ENCODE results near the gene ETV5. TPM values are rescaled to one million over a fixed set of nuclear protein-coding genes. Genes with fewer than 3 reads are reported as not detected.

The ETV5 gene
- total RNA-seq, 1 donor from 2014 or later, result 5.0 TPM

DNA sequence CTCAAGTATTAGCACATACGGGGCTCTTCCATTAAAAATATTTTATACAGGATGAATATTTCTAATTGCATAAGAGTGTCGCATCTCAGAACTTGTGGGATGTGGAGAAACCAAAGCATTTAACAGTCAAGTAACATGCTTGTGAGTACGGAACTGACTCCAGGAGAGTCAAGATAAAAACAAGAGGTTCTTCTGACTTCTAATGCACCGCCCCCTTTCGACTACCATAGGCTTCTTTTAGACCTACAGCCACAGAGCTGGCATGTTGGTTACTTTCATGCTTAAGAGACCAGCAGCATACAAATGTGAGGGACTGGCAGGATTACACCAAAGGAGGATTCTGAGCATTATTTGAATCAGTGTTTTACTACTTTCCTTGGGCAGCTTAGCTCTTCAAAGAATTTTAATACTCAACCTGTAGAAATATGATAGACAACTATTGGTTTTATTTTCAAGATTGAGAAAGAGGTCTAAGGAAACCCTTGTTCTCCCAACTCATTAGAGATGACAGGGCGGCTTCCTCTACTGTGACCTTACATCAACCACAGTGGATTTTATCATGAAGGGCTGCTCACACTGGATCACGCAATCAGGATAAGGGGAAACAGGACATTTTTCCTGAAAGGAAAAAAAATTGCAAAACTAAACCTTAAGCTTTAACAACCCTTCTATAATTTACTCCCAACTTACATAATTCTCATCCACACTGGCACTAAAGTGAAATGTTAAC, 14.0 kb downstream of the ETV5 start:
- Histone ChIP-seq H3K36me3 (no peaks in the 10 kb centered on the region), H3K27me3 (ENCODE audit: low read depth) (no peaks in the 10 kb centered on the region), H3K4me1 (peaks cover 34% of the 10 kb centered on the region), H3K27ac (replicated peaks) (no peak overlapping the region), H3K4me3 (no peak overlapping the region), H3K9me3 (replicated peaks) (no peaks in the 10 kb centered on the region)
- intact Hi-C loops (cut with micrococcal nuclease), result no loop called here
- no peak for DNase-seq
- TF ChIP-seq, protein P1, sequence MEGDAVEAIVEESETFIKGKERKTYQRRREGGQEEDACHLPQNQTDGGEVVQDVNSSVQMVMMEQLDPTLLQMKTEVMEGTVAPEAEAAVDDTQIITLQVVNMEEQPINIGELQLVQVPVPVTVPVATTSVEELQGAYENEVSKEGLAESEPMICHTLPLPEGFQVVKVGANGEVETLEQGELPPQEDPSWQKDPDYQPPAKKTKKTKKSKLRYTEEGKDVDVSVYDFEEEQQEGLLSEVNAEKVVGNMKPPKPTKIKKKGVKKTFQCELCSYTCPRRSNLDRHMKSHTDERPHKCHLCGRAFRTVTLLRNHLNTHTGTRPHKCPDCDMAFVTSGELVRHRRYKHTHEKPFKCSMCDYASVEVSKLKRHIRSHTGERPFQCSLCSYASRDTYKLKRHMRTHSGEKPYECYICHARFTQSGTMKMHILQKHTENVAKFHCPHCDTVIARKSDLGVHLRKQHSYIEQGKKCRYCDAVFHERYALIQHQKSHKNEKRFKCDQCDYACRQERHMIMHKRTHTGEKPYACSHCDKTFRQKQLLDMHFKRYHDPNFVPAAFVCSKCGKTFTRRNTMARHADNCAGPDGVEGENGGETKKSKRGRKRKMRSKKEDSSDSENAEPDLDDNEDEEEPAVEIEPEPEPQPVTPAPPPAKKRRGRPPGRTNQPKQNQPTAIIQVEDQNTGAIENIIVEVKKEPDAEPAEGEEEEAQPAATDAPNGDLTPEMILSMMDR (IDR thresholded peaks at IDR 0.05; ENCODE audit: borderline replicate concordance), result no peak

DNA sequence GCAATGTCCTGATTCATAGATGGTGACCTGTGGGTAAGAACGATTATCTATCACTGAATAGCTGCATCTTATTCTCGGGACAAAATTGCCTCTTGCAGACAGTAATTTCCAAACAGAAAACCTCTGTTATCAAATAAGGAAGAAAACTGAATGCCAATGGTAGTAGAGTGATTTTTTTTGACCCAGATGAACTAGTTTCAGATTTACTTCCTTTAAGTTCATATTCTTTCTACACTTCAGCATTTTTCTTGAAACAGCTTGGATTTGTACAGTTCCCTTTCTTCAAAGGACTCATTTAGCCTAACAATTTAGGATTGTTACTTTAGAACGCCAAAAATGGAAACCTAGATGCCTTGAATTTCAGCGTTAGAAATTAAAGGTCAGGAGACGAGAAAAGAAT, 14.6 kb downstream of the ETV5 start:
- TF ChIP-seq, protein P1 (IDR thresholded peaks at IDR 0.05; ENCODE audit: borderline replicate concordance), result no peak
- Histone ChIP-seq H3K36me3 (no peaks in the 10 kb centered on the region), H3K27ac (replicated peaks) (no peak overlapping the region), H3K9me3 (replicated peaks) (no peaks in the 10 kb centered on the region), H3K27me3 (ENCODE audit: low read depth) (no peaks in the 10 kb centered on the region), H3K4me3 (no peak overlapping the region), H3K4me1 (peaks cover 29% of the 10 kb centered on the region)
- no peak for DNase-seq
- intact Hi-C loops (cut with micrococcal nuclease), result no loop called here

DNA sequence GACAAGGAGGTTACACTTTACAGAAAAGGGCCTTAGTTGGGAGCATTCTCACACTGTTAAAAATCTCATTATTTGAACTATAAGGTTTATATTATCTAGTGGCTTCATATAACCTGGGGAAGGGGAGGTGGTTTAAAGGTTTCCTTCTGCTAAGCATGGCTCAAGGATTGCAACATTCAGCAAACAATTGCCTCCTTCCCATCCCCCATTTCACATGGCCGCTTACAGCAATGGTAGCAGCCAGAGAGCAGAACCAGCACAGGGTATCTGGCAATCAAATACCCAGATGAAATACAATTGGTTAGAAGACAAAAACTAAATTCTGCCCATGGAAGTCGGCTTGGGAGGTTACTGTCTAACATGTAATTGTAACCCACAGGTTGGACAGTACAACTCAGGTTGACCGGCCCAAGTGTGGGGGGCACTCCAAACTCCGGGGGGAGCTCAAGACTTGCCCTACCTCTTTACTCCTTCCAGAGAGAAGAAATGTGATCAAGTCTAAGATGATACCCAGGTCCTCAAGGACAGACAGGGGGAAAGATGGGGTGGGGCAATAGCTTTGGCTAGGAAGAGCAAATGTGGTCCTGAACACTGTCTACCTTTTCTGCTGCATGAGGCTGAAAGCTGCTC, 15.5 kb downstream of the ETV5 start:
- TF ChIP-seq, protein P1 (IDR thresholded peaks at IDR 0.05; ENCODE audit: borderline replicate concordance), result no peak
- H3K9me3 ChIP-seq (replicated peaks), result no peaks in the 10 kb centered on the region
- no peak overlapping the region for H3K4me3 ChIP-seq
- intact Hi-C loops (cut with micrococcal nuclease), result no loop called here
- H3K4me1 ChIP-seq, result peaks cover 21% of the 10 kb centered on the region
- H3K27ac ChIP-seq (replicated peaks), result no peak overlapping the region
- H3K27me3 ChIP-seq (ENCODE audit: low read depth), result no peaks in the 10 kb centered on the region
- no peak for DNase-seq
- no peaks in the 10 kb centered on the region for H3K36me3 ChIP-seq

DNA sequence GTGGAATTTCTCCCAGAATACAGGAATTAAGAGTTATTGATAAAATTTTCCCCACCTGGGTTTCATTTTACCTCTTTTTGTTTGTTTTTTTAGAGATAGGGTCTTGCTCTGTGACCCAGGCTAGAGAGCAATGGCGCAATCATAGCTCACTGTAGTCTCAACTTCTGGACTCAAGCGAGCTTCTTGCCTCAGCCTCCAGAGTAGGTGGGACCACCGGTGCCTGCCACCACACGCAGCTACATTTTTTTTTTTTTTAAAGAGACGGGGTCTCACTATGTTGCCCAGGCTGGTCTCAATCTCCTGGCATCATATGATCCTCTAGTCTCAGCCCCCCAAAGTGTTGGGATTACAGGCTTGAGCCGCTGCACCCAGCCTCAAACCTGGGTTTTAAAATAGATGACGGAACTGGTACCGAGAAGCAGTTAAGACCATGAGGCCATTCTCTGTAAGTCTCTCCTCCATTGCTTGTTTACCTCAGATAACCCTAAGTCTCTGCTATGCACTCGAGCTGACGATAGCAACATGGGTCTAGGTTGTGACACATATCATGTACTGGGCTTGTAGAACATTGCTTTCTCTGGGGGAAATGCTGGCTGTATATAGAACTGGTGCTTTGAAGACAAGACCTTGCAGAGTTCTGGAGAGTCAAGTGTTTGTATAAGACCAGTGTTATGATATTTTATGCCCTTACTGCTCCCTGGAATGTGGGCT, 16.4 kb downstream of the ETV5 start:
- peaks cover 12% of the 10 kb centered on the region for H3K4me1 ChIP-seq
- H3K4me3 ChIP-seq, result no peak overlapping the region
- no peaks in the 10 kb centered on the region for H3K27me3 ChIP-seq (ENCODE audit: low read depth)
- H3K9me3 ChIP-seq (replicated peaks), result no peaks in the 10 kb centered on the region
- H3K27ac ChIP-seq (replicated peaks), result no peak overlapping the region
- no peak for DNase-seq
- no peaks in the 10 kb centered on the region for H3K36me3 ChIP-seq
- intact Hi-C loops (cut with micrococcal nuclease), result no loop called here
- TF ChIP-seq, protein P1 (IDR thresholded peaks at IDR 0.05; ENCODE audit: borderline replicate concordance), result no peak

DNA sequence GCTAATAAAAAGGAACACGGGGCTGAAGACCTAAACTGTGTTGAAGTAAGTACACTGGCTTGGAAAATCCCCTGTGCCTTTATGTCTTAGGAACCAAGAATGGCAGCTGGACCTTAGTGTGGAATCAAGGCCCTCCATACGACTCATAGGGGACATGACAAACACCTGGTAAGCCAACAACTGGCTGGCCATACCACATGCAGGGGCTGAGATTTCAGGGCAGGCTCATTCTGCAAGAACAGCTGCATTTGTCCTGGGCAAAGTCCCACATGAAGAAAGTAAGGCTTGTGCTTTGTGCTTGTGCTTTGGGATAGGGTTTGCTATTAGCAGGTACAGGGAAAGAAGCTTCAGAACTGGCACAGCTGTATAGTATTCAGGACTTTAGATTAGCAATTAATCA, 18.0 kb downstream of the ETV5 start:
- DNase-seq, result no peak
- intact Hi-C loops (cut with micrococcal nuclease), result no loop called here
- H3K27ac ChIP-seq (replicated peaks), result no peak overlapping the region
- no peaks in the 10 kb centered on the region for H3K27me3 ChIP-seq (ENCODE audit: low read depth)
- no peak overlapping the region for H3K4me3 ChIP-seq
- no peaks in the 10 kb centered on the region for H3K9me3 ChIP-seq (replicated peaks)
- H3K36me3 ChIP-seq, result no peaks in the 10 kb centered on the region
- no peaks in the 10 kb centered on the region for H3K4me1 ChIP-seq
- TF ChIP-seq, protein P1 (IDR thresholded peaks at IDR 0.05; ENCODE audit: borderline replicate concordance), result no peak

Data from left ventricle myocardium inferior (tissue), 1 donor.